Stimulated activated CD8-positive, alpha-beta memory T cell treated with anti-CD3 and anti-CD28 coated beads, Interleukin-7, amount 100 ng/mL, for 4 hours (primary cell): Measurements from ENCODE around the gene CFAP126.
"Not testable (repeated sequence)": the region's sequence is repeated elsewhere in the genome, so short reads cannot be mapped to it uniquely, and the experiment has no call there.

Experiments used
- DNase-seq, 2 donors: peaks; one replicate each; pipeline ENCODE4 v3.0.0-alpha.2; 2020; ENCODE audit warnings: low read depth in 2 of 2

Gene CFAP126

DNA sequence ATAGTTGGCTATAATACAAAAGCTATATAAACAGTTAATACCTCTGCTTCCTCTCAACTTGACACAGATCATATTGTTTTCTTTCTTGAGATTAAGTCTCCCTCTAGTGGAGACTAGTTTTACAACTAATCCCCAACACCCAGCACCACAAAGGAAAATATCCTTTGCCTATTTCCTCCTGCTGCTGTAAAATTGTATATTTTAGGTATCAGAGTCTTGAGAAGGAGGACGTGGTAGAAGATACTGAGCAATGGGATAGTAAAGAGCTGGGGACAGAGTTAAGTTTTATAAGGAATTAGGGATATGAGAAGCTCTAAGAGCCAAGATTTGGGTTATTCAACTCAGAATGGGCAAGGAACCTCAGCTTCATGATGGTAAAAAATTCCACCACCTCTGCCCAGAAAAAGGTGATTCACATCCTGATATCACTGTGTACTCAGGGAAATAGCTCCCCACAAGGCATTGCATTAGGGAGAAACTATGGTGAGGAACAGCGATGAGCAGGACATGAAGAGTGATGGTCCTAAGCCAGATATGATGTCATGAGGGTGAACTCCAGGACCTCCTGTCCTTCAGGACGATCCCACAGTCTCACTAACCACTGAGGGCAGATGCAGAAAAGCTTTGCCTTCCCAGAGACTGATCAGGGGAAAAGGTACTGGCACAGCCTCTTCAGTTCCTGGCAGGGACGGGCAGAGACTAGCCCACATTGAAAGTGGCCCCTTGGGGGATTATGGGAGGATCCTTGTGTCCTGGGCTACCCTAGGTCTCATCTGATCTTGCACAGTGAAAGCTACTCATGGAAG is 14.7 kb upstream of the CFAP126 start:
- DNase-seq, result no peak

DNA sequence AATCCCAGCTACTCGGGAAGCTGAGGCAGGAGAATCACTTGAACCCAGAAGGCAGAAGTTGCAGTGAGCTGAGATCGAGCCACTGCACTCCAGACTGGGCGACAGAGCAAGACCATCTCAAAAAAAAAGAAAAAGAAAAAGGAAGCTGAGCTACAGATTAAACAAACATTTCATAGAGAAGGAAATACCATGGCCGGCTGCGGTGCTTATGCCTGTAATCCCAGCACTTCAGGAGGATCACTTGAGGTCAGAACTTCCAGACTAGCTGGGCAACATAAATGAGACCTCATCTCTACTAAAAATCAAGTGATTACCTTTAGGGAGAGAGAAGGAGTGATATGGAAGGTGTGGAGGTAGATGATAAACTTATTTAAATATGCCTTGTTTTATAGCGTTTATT is 14.0 kb upstream of the CFAP126 start:
- no peak for DNase-seq

DNA sequence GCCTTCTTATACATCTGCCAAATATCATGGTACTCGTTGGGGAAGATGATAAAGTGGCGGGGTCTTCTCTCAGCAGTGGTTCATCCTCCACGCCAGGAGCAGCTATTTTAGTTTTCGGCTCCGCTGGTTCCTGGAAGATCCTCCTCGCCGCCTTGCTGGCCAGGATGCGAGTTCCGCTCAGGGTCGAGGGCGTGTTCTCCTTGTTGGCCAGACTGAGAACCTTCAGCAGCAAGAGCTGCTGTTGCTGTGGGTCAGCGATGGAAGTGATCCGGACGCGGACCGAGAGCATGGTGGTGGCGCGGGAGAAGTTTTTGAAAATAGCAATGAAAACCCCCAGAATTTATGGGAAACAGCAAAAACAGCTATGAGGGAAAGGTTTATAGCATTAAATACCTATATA is 11.4 kb upstream of the CFAP126 start:
- DNase-seq, result no peak

DNA sequence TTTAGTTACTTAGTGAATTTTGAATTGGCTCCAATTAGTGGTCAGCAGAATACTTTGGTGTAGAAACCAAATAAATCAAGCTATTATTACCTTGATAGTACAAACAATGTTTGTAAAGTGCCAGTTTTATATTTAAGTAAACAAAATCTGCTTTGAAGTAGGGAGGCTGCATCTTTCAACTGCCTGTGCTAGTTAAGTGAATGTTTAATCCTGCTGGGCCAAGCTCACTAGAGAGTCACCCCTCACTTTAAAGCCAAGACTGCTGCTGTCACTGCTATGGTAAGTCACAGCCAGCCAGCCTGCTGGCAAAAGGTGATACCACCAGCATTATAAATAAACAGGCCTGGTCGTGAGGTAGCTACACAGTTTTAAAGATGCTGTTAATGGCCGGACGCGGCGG is 10.3 kb upstream of the CFAP126 start:
- no peak for DNase-seq

DNA sequence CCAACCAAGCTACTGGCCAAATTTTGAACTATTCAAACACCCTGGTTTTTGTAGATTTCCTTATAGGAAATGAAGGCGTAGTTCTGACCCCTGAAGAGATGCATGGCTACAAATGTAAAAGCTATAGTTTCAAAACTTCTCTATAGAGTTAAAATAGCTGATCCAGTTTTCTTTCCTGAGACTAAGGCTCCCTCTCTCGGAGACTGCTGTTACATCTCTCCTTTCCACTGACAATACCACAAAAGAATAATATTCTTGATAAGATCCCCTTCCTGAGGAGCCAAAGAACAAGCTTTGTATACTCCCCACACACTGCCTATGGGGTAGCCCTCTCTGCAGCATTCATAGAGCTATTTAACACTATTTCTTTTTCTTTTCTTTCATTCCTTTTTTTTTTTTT is 6.7 kb upstream of the CFAP126 start:
- DNase-seq, result no peak

DNA sequence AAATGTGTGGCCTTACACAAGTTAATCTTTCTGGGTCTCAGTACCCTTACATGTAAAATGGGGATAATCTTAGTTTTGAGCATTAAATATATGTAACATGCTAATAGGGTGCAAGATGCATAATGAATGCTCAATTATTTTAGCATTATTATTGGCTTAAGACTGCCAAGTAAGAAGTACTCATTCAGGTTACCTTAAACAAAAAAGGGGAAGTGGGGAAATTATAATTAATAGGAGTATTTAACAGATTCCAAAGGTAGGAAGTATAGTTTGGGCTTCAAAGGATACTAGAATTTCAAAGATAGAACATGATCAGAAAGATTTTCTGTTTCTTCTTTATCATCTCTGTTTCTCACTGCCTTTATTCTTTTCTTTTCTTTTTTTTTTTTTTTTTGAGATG is 5.8 kb upstream of the CFAP126 start:
- no peak for DNase-seq

DNA sequence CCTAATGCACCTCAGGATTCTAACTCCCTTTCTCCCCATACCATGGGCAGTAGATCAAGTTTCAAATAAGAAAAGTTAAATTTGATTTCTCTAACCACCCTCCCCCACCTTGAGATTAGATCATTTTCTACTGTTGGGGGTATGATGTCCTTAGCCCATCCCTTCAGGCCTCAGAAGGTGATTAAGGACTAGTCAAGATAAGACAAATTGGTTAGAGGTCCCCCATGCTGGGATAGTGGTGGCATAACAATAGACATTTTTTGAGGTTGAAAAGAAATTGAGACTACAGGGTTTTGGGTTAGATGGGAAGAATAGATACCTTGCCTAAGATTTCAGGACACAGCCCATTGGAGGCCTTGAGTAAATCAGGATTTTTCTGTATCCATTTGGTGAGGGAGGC is 2.5 kb downstream of the CFAP126 start:
- DNase-seq, result no peak

DNA sequence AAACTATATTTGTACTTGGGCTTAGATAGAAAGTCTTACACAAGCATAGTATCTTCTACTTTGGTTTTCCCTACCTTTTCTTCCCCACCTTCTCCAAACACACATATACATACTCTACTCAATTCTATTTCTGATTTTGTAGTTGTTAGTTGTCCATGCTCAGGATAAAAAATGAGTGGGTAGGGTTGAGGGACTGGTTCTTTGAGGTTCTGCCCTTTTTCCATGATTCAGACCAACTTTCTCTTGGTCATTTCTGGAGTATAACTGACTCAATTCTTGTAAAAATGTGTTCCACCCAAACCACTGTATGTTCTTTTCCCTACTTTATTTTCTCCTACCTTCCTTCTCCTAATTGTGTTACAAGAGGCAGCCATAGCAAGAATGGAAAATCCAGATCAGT is 3.3 kb downstream of the CFAP126 start:
- no peak for DNase-seq

DNA sequence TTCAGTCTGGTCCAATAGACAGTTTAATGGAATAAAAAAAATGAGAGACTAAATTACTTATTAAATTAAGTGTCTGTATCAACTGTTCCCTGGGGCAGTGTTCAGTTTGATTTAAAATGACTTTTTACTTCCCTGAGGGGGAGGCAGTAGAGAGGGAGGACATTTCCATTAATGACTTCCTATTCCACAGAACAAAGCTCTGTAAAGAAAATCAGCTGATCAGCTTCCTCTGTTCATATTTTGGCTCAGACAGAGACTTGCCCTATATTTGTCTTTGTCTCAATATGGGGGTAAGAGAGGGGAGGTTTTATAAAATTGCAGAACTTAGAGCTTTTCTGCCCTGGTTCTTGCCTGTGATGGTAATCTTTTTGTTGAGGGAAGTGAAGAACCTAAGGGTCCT is 8.4 kb downstream of the CFAP126 start:
- no peak for DNase-seq

DNA sequence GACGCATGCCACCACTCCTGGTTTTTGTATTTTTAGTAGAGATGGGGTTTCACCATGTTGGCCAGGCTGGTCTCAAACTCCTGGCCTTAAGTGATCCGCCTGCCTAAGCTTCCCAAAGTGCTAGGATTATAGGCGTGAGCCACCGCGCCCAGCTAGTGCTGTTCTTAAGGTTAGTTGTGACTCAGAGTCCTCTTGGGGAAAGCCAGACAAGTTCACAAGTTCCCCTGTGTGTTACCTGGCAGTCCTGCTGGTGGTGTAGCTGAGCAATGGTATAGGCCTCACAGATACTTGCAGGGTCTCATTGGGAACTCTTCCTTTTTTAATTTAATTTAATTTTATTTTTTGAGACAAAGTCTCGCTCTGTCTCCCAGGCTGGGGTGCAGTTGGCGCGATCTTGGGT is 10.6 kb downstream of the CFAP126 start:
- no peak for DNase-seq

DNA sequence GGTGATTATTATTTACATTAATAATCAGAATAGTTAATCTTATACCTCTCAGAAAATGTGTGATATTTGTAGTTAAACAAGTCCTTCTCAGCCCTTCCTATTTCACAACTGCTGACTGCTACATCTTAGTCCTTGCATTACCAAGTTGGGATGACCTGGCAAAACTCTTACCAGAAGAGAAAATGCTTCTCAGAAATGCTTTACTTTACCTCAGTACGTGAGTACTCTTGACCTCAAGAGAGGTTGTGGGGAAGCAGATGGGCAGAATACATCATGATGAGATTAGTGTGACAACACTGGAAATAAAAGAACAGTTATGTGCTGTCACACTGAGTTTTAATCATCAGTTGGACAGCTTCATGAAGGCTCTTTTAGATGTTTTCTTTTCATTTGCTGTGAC is 16.2 kb downstream of the CFAP126 start:
- DNase-seq, result no peak

DNA sequence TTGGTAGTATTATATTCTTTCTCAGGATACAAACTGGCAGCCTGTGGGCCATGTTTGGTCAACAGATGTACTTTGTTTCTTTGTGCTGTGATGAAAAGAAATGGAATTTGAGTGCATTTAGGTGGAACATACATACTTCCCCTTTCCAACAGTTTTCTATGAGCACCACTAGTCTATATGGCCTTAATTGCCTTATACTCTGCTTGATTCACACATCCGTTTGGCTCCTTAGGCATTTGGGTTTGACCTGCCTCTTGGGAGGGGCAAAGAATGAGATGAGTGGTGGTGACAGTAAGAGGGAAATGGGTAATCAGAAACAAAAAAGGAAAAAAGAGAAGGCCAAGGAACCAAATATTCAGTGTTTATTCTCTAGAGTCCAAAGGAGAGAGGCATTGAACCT is 17.0 kb downstream of the CFAP126 start:
- no peak for DNase-seq

DNA sequence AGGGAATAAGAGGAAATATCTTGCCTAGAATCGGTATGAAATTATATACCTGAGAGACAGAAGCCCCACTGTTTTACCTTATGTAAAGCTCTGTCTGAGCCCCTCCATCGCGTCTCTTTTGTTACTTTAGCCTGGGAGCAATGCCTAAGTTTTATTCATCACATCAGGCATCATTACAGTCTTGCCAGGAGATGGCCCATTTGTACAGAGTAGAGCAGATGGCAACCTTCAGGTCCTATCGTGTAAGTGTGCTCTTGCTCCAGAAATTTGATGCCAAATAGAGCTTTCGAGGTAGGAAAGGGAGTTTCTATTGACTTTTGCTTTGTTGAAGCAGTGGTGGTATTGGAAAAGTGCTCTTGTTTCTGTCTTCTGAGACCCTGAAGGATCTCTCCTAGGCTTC is 24.9 kb downstream of the CFAP126 start:
- DNase-seq, result no peak

DNA sequence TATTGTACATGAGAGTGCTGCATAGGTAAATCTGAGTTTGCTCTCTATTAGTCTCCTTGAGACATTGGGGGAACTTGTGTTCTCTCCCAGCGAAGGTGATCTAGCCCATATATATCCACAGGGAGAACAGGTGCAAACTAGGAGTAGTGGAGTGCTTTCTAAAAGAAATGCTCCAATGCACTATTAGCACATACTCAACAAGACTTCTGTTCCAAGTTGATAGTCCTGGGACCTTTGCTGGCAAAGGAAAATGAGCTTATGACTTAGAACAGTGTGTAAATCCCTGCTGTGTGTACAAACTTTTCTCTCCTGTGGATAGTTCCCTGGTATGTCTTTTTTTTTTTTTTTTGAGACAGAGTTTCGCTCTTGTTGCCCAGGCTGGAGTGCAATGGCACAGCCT is 25.5 kb downstream of the CFAP126 start:
- DNase-seq, result no peak

DNA sequence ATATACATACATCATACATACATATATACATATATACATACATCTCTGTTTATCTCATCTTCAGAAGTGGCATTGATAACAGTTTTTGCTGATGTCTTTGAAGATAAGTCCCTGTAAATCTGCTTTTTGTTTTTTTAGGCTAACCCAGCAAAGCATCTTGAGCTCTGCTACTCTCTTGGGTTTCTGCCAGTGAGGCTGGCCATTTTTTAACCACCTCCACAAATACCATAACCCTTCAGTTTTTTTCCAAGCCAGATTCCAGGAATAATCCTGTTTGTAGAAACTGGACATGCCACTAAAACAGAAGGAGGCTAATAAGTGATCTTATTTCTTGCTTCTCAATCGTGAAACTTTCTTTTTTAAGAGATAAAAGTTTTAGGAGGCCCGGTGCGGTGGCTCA is 31.9 kb downstream of the CFAP126 start:
- no peak for DNase-seq

DNA sequence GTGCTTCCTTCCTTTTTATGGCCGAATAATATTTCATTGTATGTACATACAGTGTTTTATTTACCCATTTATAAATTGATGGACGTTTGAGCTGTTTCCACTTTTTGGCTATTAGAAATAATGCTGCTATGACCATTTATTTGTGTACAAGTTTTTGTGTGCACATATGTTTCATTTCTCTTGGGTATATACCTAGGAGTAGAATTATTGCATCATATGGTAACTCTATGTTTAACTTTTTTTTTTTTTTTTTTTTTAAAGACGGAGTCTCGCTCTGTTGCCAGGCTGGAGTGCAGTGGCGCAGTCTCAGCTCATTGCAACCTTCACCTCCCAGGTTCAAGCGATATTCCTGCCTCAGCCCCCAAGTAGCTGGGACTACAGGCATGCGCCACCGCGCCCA is 34.5 kb downstream of the CFAP126 start:
- no peak for DNase-seq

DNA sequence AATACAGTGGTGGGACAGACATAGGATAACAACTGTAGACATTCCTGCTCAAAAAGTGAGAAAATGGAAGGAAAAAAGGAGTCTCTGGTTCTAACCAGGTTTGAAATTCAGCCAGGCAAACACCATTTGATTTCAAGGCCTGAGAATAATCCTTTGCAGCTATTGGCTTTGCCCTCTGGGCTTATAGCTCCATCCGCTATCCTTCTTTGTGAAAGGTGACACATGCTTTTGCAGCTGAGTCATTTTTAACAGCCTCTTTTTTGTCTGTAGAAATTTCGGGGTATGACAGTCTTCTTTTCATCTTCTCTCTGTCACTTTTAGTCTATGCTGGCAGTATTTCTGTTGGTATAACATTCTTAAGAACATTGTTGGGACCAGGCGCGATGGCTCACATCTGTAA is 37.3 kb downstream of the CFAP126 start:
- no peak for DNase-seq

DNA sequence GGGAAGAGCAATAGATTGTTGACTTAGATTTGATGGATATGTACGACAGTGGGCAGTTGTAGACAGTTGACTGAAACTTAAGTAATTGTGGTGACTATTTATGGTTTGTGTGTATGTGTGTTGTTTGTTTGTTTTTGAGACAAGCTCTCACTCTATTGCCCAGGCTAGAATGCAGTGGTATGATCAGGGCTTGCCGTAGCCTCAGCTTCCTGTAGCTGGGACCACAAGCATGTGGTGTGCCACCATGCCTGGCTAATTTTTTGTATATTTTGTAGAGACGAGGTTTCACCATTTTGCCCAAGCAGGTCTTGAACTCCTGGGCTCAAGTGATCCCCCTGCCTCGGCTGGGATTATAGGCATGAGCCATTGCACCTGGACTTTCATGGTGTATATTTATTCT is 43.7 kb downstream of the CFAP126 start:
- no peak for DNase-seq

DNA sequence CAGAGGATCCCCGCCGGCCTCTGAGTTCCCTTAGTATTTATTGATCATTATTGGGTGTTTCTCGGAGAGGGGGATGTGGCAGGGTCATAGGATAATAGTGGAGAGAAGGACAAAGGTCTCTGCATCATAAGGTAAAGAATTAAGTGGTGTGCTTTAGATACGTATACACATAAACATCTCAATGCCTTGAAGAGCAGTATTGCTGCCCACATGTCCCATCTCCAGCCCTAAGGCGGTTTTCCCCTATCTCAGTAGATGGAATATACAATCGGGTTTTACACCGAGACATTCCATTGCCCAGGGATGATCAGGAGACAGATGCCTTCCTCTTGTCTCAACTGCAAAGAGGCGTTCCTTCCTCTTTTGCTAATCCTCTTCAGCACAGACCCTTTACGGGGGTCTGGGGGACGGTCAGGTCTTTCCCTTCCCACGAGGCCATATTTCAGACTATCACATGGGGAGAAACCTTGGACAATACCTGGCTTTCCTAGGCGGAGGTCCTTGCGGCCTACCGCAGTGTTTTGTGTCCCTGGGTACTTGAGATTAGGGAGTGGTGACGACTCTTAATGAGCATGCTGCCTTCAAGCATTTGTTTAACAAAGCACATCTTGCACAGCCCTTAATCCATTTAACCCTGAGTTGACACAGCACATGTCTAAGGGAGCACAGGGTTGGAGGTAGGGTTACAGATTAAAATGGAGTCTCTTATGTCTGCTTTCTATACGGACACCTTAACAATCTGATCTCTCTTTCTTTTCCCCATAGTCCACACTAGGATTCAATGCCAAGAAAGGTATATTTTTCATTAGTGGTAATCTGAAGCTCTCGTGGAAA is 51.6 kb downstream of the CFAP126 start:
- not testable (repeated sequence) for DNase-seq
